HG03097 (cell line): Measurements from ENCODE around the gene STEAP3.

ENCODE experiments used
- ATAC-seq: cut with Tn5 transposase; IDR thresholded peaks from one replicate; pipeline ENCODE4 v1.9.1; 2021; ENCODE audit not compliant: unreplicated experiment, low FRiP score

Gene STEAP3

GRCh38 chr2:119290859-119291587 is 67.4 kb downstream of the STEAP3 start:
- ATAC-seq, result no peak

GRCh38 chr2:119291588-119292167 is 68.0 kb downstream of the STEAP3 start:
- ATAC-seq, result no peak

GRCh38 chr2:119292226-119292625 is 68.6 kb downstream of the STEAP3 start:
- no peak for ATAC-seq

- no peak for ATAC-seq
Observed at GRCh38 chr2:119293254-119293653, 69.6 kb downstream of the STEAP3 start.

GRCh38 chr2:119293900-119294299 is 70.3 kb downstream of the STEAP3 start:
- no peak for ATAC-seq

- ATAC-seq, result no peak
Observed at GRCh38 chr2:119294671-119295070, 71.0 kb downstream of the STEAP3 start.

- ATAC-seq, result no peak
Observed at GRCh38 chr2:119295688-119296375, 72.2 kb downstream of the STEAP3 start.

- ATAC-seq, result no peak
Observed at GRCh38 chr2:119301413-119301812, 77.8 kb downstream of the STEAP3 start.

GRCh38 chr2:119304847-119305246 is 81.2 kb downstream of the STEAP3 start:
- ATAC-seq, result no peak

- no peak for ATAC-seq
Observed at GRCh38 chr2:119305497-119306195, 82.0 kb downstream of the STEAP3 start.

- no peak for ATAC-seq
Observed at GRCh38 chr2:119306196-119306590, 82.6 kb downstream of the STEAP3 start.

GRCh38 chr2:119307419-119308140 is 83.9 kb downstream of the STEAP3 start:
- ATAC-seq, result no peak

GRCh38 chr2:119308793-119309330 is 85.2 kb downstream of the STEAP3 start:
- ATAC-seq, result no peak

- ATAC-seq, result no peak
Observed at GRCh38 chr2:119311371-119311770, 87.7 kb downstream of the STEAP3 start.

- no peak for ATAC-seq
Observed at GRCh38 chr2:119311831-119312230, 88.2 kb downstream of the STEAP3 start.
